GM23338 (cell line): ENCODE measurements around the gene PRSS27.

Source experiments
- CREB1 ChIP-seq: fragments of 250-450 bp; sonication (Bioruptor Pico); IDR thresholded peaks from 2 replicates; pipeline ENCODE4 v1.5.0; 2020; ENCODE audit warnings: low read depth, mild to moderate bottlenecking, moderate library complexity
- EZH2 ChIP-seq: fragments of 200-600 bp; sonication (generic); IDR thresholded peaks from one replicate; pipeline ENCODE4 v1.8.0; 2017; ENCODE audit warnings: antibody characterized with exemption, mild to moderate bottlenecking, low read depth; ENCODE audit not compliant: unreplicated experiment
- EZH2phosphoT487 ChIP-seq: fragments of 200-600 bp; sonication (generic); IDR thresholded peaks from one replicate; pipeline ENCODE4 v1.8.1; 2018; ENCODE audit warnings: antibody characterized with exemption; ENCODE audit not compliant: unreplicated experiment
- JUNB ChIP-seq: IDR thresholded peaks from one replicate; pipeline ENCODE4 v1.6.1; 2016; ENCODE audit warnings: antibody characterized with exemption; ENCODE audit not compliant: unreplicated experiment
- POLR2AphosphoS5 ChIP-seq: IDR thresholded peaks from 2 replicates; pipeline ENCODE4 v1.6.1; 2016; ENCODE audit warnings: antibody characterized with exemption, low read depth
- STAT1 ChIP-seq: IDR thresholded peaks from one replicate; pipeline ENCODE4 v1.6.1; 2016; ENCODE audit warnings: antibody characterized with exemption; ENCODE audit not compliant: unreplicated experiment
- TF ChIP-seq, protein P1 (sequence below), 2 experiments: fragments of 200-600 bp in 1 of 2; sonication (generic) in 1 of 2; conservative IDR thresholded peaks; 2 replicates each; pipeline versions ENCODE4 v1.5.1 to v1.6.1; 2016 to 2017; ENCODE audit warnings: antibody characterized with exemption in 2 of 2, low read depth in 2 of 2, mild to moderate bottlenecking in 2 of 2, moderate library complexity in 1 of 2
- TF ChIP-seq, protein P2 (sequence below): IDR thresholded peaks from 2 replicates; pipeline ENCODE4 v1.6.1; 2016; ENCODE audit warnings: antibody characterized with exemption
- TF ChIP-seq, protein P3 (sequence below): IDR thresholded peaks from one replicate; pipeline ENCODE4 v1.6.1; 2018; ENCODE audit warnings: antibody characterized with exemption; ENCODE audit not compliant: unreplicated experiment
- TF ChIP-seq, protein P4 (sequence below): fragments of 250-450 bp; sonication (Bioruptor Pico); IDR thresholded peaks from 2 replicates; pipeline ENCODE4 v1.5.0; 2020; ENCODE audit warnings: mild to moderate bottlenecking, moderate library complexity

DNA sequence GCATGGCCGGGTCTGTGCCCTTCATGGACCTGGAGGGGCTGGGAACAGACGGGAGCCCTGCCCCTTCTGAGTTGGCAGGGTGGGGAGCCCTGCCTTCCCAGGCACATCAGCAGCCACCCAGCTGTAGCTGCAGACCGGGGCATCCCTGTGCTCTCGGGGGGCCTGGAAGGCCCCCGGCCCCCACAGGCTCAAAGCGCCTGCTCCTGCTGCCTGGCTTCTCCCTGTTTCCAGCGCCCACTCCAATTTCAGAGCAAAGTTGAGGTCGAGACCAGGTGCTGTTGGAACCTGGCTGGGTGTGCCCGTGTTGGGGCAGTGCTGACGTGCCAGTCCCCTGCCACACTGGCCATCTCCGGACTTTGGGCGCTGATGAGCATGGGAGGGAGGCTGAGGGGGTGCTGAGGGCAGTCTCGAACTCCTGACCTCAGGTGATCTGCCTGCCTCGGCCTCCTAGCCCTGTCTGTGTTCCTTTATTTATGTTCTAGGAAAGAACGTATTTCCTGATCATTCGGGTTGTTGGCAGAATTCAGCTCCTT is 4.9 kb upstream of the PRSS27 start:
- TF ChIP-seq POLR2AphosphoS5 (no peak), JUNB (no peak), EZH2phosphoT487 (no peak), EZH2 (no peak), STAT1 (no peak), CREB1 (CRISPR knock-in tag) (no peak)
- TF ChIP-seq, protein P1, sequence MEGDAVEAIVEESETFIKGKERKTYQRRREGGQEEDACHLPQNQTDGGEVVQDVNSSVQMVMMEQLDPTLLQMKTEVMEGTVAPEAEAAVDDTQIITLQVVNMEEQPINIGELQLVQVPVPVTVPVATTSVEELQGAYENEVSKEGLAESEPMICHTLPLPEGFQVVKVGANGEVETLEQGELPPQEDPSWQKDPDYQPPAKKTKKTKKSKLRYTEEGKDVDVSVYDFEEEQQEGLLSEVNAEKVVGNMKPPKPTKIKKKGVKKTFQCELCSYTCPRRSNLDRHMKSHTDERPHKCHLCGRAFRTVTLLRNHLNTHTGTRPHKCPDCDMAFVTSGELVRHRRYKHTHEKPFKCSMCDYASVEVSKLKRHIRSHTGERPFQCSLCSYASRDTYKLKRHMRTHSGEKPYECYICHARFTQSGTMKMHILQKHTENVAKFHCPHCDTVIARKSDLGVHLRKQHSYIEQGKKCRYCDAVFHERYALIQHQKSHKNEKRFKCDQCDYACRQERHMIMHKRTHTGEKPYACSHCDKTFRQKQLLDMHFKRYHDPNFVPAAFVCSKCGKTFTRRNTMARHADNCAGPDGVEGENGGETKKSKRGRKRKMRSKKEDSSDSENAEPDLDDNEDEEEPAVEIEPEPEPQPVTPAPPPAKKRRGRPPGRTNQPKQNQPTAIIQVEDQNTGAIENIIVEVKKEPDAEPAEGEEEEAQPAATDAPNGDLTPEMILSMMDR (conservative IDR thresholded peaks at IDR 0.05; ENCODE audit: low read depth in 2 of 2) = no peak
- TF ChIP-seq, protein P2, sequence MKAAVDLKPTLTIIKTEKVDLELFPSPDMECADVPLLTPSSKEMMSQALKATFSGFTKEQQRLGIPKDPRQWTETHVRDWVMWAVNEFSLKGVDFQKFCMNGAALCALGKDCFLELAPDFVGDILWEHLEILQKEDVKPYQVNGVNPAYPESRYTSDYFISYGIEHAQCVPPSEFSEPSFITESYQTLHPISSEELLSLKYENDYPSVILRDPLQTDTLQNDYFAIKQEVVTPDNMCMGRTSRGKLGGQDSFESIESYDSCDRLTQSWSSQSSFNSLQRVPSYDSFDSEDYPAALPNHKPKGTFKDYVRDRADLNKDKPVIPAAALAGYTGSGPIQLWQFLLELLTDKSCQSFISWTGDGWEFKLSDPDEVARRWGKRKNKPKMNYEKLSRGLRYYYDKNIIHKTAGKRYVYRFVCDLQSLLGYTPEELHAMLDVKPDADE = no peak
- TF ChIP-seq, protein P3, sequence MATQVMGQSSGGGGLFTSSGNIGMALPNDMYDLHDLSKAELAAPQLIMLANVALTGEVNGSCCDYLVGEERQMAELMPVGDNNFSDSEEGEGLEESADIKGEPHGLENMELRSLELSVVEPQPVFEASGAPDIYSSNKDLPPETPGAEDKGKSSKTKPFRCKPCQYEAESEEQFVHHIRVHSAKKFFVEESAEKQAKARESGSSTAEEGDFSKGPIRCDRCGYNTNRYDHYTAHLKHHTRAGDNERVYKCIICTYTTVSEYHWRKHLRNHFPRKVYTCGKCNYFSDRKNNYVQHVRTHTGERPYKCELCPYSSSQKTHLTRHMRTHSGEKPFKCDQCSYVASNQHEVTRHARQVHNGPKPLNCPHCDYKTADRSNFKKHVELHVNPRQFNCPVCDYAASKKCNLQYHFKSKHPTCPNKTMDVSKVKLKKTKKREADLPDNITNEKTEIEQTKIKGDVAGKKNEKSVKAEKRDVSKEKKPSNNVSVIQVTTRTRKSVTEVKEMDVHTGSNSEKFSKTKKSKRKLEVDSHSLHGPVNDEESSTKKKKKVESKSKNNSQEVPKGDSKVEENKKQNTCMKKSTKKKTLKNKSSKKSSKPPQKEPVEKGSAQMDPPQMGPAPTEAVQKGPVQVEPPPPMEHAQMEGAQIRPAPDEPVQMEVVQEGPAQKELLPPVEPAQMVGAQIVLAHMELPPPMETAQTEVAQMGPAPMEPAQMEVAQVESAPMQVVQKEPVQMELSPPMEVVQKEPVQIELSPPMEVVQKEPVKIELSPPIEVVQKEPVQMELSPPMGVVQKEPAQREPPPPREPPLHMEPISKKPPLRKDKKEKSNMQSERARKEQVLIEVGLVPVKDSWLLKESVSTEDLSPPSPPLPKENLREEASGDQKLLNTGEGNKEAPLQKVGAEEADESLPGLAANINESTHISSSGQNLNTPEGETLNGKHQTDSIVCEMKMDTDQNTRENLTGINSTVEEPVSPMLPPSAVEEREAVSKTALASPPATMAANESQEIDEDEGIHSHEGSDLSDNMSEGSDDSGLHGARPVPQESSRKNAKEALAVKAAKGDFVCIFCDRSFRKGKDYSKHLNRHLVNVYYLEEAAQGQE = no peak
- TF ChIP-seq, protein P4, sequence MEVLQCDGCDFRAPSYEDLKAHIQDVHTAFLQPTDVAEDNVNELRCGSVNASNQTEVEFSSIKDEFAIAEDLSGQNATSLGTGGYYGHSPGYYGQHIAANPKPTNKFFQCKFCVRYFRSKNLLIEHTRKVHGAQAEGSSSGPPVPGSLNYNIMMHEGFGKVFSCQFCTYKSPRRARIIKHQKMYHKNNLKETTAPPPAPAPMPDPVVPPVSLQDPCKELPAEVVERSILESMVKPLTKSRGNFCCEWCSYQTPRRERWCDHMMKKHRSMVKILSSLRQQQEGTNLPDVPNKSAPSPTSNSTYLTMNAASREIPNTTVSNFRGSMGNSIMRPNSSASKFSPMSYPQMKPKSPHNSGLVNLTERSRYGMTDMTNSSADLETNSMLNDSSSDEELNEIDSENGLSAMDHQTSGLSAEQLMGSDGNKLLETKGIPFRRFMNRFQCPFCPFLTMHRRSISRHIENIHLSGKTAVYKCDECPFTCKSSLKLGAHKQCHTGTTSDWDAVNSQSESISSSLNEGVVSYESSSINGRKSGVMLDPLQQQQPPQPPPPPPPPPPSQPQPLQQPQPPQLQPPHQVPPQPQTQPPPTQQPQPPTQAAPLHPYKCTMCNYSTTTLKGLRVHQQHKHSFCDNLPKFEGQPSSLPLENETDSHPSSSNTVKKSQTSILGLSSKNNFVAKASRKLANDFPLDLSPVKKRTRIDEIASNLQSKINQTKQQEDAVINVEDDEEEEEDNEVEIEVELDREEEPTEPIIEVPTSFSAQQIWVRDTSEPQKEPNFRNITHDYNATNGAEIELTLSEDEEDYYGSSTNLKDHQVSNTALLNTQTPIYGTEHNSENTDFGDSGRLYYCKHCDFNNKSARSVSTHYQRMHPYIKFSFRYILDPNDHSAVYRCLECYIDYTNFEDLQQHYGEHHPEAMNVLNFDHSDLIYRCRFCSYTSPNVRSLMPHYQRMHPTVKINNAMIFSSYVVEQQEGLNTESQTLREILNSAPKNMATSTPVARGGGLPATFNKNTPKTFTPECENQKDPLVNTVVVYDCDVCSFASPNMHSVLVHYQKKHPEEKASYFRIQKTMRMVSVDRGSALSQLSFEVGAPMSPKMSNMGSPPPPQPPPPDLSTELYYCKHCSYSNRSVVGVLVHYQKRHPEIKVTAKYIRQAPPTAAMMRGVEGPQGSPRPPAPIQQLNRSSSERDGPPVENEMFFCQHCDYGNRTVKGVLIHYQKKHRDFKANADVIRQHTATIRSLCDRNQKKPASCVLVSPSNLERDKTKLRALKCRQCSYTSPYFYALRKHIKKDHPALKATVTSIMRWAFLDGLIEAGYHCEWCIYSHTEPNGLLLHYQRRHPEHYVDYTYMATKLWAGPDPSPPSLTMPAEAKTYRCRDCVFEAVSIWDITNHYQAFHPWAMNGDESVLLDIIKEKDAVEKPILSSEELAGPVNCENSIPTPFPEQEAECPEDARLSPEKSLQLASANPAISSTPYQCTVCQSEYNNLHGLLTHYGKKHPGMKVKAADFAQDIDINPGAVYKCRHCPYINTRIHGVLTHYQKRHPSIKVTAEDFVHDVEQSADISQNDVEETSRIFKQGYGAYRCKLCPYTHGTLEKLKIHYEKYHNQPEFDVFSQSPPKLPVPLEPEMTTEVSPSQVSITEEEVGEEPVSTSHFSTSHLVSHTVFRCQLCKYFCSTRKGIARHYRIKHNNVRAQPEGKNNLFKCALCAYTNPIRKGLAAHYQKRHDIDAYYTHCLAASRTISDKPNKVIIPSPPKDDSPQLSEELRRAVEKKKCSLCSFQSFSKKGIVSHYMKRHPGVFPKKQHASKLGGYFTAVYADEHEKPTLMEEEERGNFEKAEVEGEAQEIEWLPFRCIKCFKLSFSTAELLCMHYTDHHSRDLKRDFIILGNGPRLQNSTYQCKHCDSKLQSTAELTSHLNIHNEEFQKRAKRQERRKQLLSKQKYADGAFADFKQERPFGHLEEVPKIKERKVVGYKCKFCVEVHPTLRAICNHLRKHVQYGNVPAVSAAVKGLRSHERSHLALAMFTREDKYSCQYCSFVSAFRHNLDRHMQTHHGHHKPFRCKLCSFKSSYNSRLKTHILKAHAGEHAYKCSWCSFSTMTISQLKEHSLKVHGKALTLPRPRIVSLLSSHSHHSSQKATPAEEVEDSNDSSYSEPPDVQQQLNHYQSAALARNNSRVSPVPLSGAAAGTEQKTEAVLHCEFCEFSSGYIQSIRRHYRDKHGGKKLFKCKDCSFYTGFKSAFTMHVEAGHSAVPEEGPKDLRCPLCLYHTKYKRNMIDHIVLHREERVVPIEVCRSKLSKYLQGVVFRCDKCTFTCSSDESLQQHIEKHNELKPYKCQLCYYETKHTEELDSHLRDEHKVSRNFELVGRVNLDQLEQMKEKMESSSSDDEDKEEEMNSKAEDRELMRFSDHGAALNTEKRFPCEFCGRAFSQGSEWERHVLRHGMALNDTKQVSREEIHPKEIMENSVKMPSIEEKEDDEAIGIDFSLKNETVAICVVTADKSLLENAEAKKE (CRISPR knock-in tag) = no peak
